Lower leg skin (tissue), 3 donors: ENCODE measurements around the gene BMP8B.
"Not testable (repeated sequence)": the region's sequence is repeated elsewhere in the genome, so short reads cannot be mapped to it uniquely, and the experiment has no call there.

ENCODE experiments used
- CTCF ChIP-seq, 3 donors: fragments of 450-650 bp; IDR thresholded peaks; one replicate each; pipeline ENCODE4 v1.5.1; 2016; ENCODE audit warnings: antibody characterized with exemption in 3 of 3, mild to moderate bottlenecking in 3 of 3, moderate library complexity in 2 of 3
- POLR2A ChIP-seq, 2 donors: fragments of 450-650 bp; IDR thresholded peaks; one replicate each; pipeline ENCODE4 v1.6.1; 2016 to 2017; ENCODE audit warnings: antibody characterized with exemption in 2 of 2, mild to moderate bottlenecking in 1 of 2, moderate library complexity in 1 of 2

DNA sequence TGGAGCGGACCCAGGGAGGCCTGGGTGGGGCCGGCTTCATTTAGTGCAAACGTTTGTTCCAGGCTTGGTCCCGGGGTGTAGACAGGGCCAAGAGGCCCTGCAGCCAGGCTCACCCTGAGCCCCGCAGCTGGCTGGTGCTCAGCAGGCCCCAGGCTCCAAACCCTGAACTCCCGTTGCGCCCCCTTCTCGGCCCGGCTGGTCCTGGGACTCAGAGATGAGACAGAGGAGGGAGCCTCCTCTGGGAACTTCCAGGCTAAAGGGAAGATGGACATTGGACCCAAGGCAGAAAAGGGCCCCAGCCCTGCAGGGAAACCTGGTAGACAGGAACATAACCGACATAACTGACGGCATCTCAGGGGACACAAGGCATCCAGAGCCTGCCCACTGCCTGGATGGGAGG is 13.5 kb downstream of the BMP8B start:
- TF ChIP-seq CTCF, POLR2A (IDR thresholded peaks at IDR 0.05): not testable (repeated sequence)
